CD14-positive monocyte (primary cell): Measurements from ENCODE around the gene PDE8A. TPM values are rescaled to one million over a fixed set of nuclear protein-coding genes. Genes with fewer than 3 reads are reported as not detected.

Source experiments
- DNase-seq, 3 donors: peaks; one replicate each; pipeline ENCODE4 v3.0.0-alpha.2; 2011 to 2022
- H2AFZ ChIP-seq: 2 replicates; pipeline ENCODE4 v1.6.0; 2012; ENCODE audit warnings: mild to moderate bottlenecking, low read depth, low read length, inconsistent platforms; ENCODE audit not compliant: insufficient read depth, poor library complexity, severe bottlenecking
- H3K27ac ChIP-seq, 2 donors: 1 replicate in 1 of 2; 2 replicates in 1 of 2; pipeline ENCODE4 v1.5.1; 2012 to 2013; ENCODE audit warnings: low read length in 2 of 2, control low read depth in 1 of 2, inconsistent platforms in 1 of 2, low read depth in 1 of 2, mild to moderate bottlenecking in 1 of 2
- H3K27me3 ChIP-seq, 2 donors: one replicate each; pipeline versions ENCODE4 v1.6.0 to v1.6.1; 2011 to 2013; ENCODE audit warnings: low read length in 2 of 2; ENCODE audit not compliant: control insufficient read depth in 2 of 2, insufficient read depth in 2 of 2
- H3K36me3 ChIP-seq, 2 donors: replicated peaks in 1 of 2; 1 replicate in 1 of 2; 2 replicates in 1 of 2; pipeline versions ENCODE4 v1.5.1 to v1.6.1; 2012 to 2013; ENCODE audit warnings: low read length in 2 of 2, control low read depth in 1 of 2, inconsistent platforms in 1 of 2, mild to moderate bottlenecking in 1 of 2; ENCODE audit not compliant: insufficient read depth in 2 of 2, control insufficient read depth in 1 of 2
- H3K4me1 ChIP-seq, 2 donors: 1 replicate in 1 of 2; 2 replicates in 1 of 2; pipeline versions ENCODE4 v1.5.1 to v1.6.1; 2012 to 2013; ENCODE audit warnings: low read length in 2 of 2, control low read depth in 1 of 2, inconsistent platforms in 1 of 2, mild to moderate bottlenecking in 1 of 2, moderate library complexity in 1 of 2; ENCODE audit not compliant: insufficient read depth in 2 of 2, control insufficient read depth in 1 of 2
- H3K4me2 ChIP-seq: replicated peaks from 2 replicates; pipeline ENCODE3; 2012; ENCODE audit warnings: low read length, moderate library complexity, mild to moderate bottlenecking; ENCODE audit not compliant: poor library complexity, severe bottlenecking; ENCODE audit errors: extremely low read depth
- H3K4me3 ChIP-seq, 3 experiments: fragments of 200-600 bp in 1 of 3; sonication (generic) in 1 of 3; replicated peaks in 1 of 3; 1 replicate in 2 of 3; 2 replicates in 1 of 3; pipeline ENCODE4 v1.5.1; 2011 to 2013; ENCODE audit warnings: low read length in 3 of 3, mild to moderate bottlenecking in 3 of 3, control low read depth in 2 of 3, low read depth in 2 of 3, inconsistent platforms in 1 of 3, moderate library complexity in 1 of 3
- H3K79me2 ChIP-seq: 2 replicates; pipeline ENCODE4 v1.6.0; 2012; ENCODE audit warnings: mild to moderate bottlenecking, control low read depth, inconsistent platforms, low read length, moderate library complexity; ENCODE audit not compliant: insufficient read depth
- H3K9ac ChIP-seq: 2 replicates; pipeline ENCODE4 v1.6.0; 2017; ENCODE audit warnings: low read length, mild to moderate bottlenecking; ENCODE audit not compliant: insufficient read depth, poor library complexity, severe bottlenecking
- H3K9me3 ChIP-seq, 2 donors: replicated peaks in 1 of 2; 1 replicate in 1 of 2; 2 replicates in 1 of 2; pipeline versions ENCODE4 v1.5.1 to v1.6.1; 2012 to 2013; ENCODE audit warnings: low read length in 2 of 2, control low read depth in 1 of 2; ENCODE audit not compliant: control insufficient read depth in 1 of 2, insufficient read depth in 1 of 2
- H4K20me1 ChIP-seq: 2 replicates; pipeline ENCODE4 v1.6.0; 2012; ENCODE audit warnings: mild to moderate bottlenecking, low read length, control low read depth, moderate library complexity; ENCODE audit not compliant: insufficient read depth
- H3K27ac Mint-ChIP-seq, 7 donors: one replicate each; pipeline ENCODE4 v1.8.0; 2020; ENCODE audit warnings: mild to moderate bottlenecking in 7 of 7, mixed read lengths in 7 of 7, moderate library complexity in 6 of 7, inconsistent platforms in 2 of 7
- H3K27me3 Mint-ChIP-seq, 3 donors: one replicate each; pipeline ENCODE4 v1.8.0; 2021 to 2022; ENCODE audit warnings: low read depth in 3 of 3, mild to moderate bottlenecking in 3 of 3, mixed read lengths in 3 of 3, moderate library complexity in 3 of 3, inconsistent platforms in 1 of 3
- H3K36me3 Mint-ChIP-seq, 2 donors: one replicate each; pipeline ENCODE4 v1.8.0; 2020; ENCODE audit warnings: mixed read lengths in 2 of 2, inconsistent platforms in 1 of 2, mild to moderate bottlenecking in 1 of 2
- H3K4me1 Mint-ChIP-seq: one replicate; pipeline ENCODE4 v1.8.0; 2020; ENCODE audit warnings: mild to moderate bottlenecking, mixed read lengths
- H3K4me3 Mint-ChIP-seq, 2 donors: one replicate each; pipeline ENCODE4 v1.8.0; 2020; ENCODE audit warnings: mild to moderate bottlenecking in 2 of 2, mixed read lengths in 2 of 2, moderate library complexity in 1 of 2
- H3K9me3 Mint-ChIP-seq, 7 donors: one replicate each; pipeline ENCODE4 v1.8.0; 2020 to 2022; ENCODE audit warnings: mixed read lengths in 7 of 7, mild to moderate bottlenecking in 6 of 7, moderate library complexity in 6 of 7, inconsistent platforms in 2 of 7
- CTCF ChIP-seq: fragments of 200-600 bp; IDR thresholded peaks from one replicate; pipeline ENCODE4 v1.8.0; 2022; ENCODE audit warnings: antibody characterized with exemption, mild to moderate bottlenecking
- WGBS: methylation state at CpG from one replicate; pipeline ENCODE4 v1.1.5; 2013; ENCODE audit warnings: missing lambda C conversion rate; ENCODE audit not compliant: insufficient coverage; 5-methylcytosine and 5-hydroxymethylcytosine counted together
- intact Hi-C, 2 donors: fragments of 100-400 bp; cut with micrococcal nuclease; formaldehyde crosslinking; loops; one replicate each; pipeline versions ENCODE4 v1.15.0 to v1.15.1; 2023
- polyA plus RNA-seq, 3 donors: library from polyadenylated mRNA; depleted of rRNA in 1 of 3; unstranded in 2 of 3; stranded (reverse) in 1 of 3; fragments of 300-500 nt in 2 of 3; fragments of >200 nt in 1 of 3; fragmentation: Illumina TruSeq in 2 of 3; gene quantifications; 1 replicate in 2 of 3; 2 replicates in 1 of 3; pipeline ENCODE4 v1.2.3, GENCODE V29; 2012 to 2021

PDE8A gene
- polyA plus RNA-seq, 3 donors: 2.8 to 33.4 (median 4.9) TPM

- no peaks in the 10 kb centered on the region for H3K4me1 Mint-ChIP-seq
- H3K36me3 Mint-ChIP-seq: peaks cover 51 to 52% of the 10 kb centered on the region in 2 donors
- H3K9ac ChIP-seq: no peak overlapping the region
- H3K4me1 ChIP-seq: no peaks in the 10 kb centered on the region
- H3K27ac Mint-ChIP-seq: peak overlapping the region in 1 of 7 donors; percentile 25
- 100% methylated on average over 1 of the region's 4 CpGs for WGBS
- no peaks in the 10 kb centered on the region for H3K9me3 Mint-ChIP-seq
- no peaks in the 10 kb centered on the region for H4K20me1 ChIP-seq
- no peak overlapping the region for H3K4me3 Mint-ChIP-seq
- no peaks in the 10 kb centered on the region for H3K27me3 Mint-ChIP-seq
- H2AFZ ChIP-seq: no peak overlapping the region
- H3K36me3 ChIP-seq: peaks cover 17 to 65% of the 10 kb centered on the region in 2 donors
- H3K27me3 ChIP-seq: no peaks in the 10 kb centered on the region
- no peak overlapping the region for H3K27ac ChIP-seq
- intact Hi-C loops: no loop called here
- no peaks in the 10 kb centered on the region for H3K9me3 ChIP-seq
- H3K79me2 ChIP-seq: no peaks in the 10 kb centered on the region
- no peak overlapping the region for H3K4me3 ChIP-seq
- no peak for TF ChIP-seq CTCF
- no peak overlapping the region for H3K4me2 ChIP-seq
- no peak for DNase-seq
These were observed 133.2 kb downstream of the PDE8A start for GRCh38 chr15:85114886-85115285.

- Histone ChIP-seq H3K36me3 (peaks cover 20 to 70% of the 10 kb centered on the region in 2 donors), H4K20me1 (no peaks in the 10 kb centered on the region), H3K4me2 (no peak overlapping the region), H3K4me1 (no peaks in the 10 kb centered on the region), H3K4me3 (no peak overlapping the region), H3K79me2 (no peaks in the 10 kb centered on the region), H3K27ac (no peak overlapping the region), H3K9me3 (no peaks in the 10 kb centered on the region), H2AFZ (no peak overlapping the region), H3K27me3 (no peaks in the 10 kb centered on the region), H3K9ac (no peak overlapping the region)
- no peak for TF ChIP-seq CTCF
- Mint-ChIP-seq H3K4me1 (no peaks in the 10 kb centered on the region), H3K27ac (no peak overlapping the region), H3K4me3 (no peak overlapping the region), H3K9me3 (no peaks in the 10 kb centered on the region), H3K27me3 (no peaks in the 10 kb centered on the region), H3K36me3 (peaks cover 53 to 57% of the 10 kb centered on the region in 2 donors)
- no peak for DNase-seq
- intact Hi-C loops: no loop called here
- WGBS: no CpG with 5 or more reads among the region's 1 CpG
These were observed 134.4 kb downstream of the PDE8A start for GRCh38 chr15:85116066-85116465.
